HG02623 (cell line): ENCODE results near the gene CTBP1.
"Not testable (repeated sequence)": the region's sequence is repeated elsewhere in the genome, so short reads cannot be mapped to it uniquely, and the experiment has no call there.

ENCODE experiments used
- ATAC-seq: cut with Tn5 transposase; IDR thresholded peaks from one replicate; pipeline ENCODE4 v1.9.1; 2021; ENCODE audit warnings: moderate library complexity; ENCODE audit not compliant: unreplicated experiment

Gene CTBP1

DNA sequence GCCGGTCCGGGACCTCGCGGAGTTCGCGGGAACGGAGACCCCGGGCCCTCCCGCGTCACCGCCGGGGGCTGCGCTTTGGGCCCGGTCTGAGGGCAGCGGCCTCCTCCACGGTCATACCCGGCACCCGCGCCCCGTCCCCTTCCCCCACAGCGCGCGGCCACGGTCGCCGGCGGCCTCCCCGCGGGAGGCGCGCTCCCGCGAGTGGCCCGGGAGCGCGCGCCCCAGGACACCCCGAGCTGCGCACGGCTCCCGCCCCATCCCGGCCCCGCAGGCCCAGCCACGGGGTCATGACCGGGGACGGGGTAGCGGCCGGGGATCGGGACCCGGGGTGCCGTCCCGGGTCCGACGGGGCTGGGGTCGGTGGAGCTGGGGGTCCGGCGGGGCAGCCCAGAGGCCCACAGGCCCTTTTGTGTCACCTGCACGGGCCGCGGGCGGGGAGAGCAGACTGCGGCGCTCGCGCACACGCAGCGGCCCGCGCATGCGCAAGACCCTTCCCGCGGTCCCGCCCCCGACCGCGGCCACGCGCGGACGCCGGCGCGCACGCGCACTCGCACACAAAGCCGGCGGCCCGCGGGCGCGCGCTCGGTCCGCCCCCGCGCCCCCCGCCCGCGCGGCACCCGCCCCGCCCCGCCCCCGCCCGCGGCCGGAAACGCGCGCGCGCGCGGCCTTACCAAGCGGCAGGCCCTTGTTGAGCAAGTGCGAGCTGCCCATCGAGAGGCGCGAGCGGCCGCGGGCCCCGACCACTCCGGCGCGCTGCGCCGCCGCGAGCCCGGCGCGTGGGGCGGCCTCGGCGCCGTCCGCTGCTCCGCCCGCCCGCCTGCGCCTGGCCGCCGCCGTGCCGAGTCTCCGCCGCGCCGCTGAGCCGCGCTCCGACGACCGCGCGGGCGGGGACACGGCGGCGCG is at the start of gene CTBP1:
CTBP1 (minus strand) TSS at position 886 of the 903 bp plus-strand sequence. CDS start 7,799 bp downstream, outside the sequence.
- ATAC-seq: peak; percentile 38

DNA sequence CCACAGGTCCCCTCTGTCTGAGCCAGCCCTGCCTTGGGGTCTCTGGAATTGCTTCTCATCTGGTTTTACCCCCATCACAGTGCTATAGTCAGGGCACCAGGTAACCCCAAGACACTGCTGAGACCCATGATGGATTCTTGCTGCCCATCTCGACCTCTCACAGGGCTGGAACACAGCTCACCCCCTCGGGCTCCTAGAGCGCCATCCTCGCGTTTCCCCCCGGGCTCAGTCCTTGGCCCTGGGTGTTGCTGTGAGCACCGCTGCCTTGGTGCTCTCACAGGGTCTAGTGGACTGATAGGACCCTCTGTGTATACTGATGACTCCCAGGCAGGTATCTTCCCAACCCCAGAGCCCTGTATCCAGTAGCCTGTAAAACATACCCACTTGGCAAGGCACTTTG is 49.5 kb upstream of the CTBP1 start:
- ATAC-seq: no peak

DNA sequence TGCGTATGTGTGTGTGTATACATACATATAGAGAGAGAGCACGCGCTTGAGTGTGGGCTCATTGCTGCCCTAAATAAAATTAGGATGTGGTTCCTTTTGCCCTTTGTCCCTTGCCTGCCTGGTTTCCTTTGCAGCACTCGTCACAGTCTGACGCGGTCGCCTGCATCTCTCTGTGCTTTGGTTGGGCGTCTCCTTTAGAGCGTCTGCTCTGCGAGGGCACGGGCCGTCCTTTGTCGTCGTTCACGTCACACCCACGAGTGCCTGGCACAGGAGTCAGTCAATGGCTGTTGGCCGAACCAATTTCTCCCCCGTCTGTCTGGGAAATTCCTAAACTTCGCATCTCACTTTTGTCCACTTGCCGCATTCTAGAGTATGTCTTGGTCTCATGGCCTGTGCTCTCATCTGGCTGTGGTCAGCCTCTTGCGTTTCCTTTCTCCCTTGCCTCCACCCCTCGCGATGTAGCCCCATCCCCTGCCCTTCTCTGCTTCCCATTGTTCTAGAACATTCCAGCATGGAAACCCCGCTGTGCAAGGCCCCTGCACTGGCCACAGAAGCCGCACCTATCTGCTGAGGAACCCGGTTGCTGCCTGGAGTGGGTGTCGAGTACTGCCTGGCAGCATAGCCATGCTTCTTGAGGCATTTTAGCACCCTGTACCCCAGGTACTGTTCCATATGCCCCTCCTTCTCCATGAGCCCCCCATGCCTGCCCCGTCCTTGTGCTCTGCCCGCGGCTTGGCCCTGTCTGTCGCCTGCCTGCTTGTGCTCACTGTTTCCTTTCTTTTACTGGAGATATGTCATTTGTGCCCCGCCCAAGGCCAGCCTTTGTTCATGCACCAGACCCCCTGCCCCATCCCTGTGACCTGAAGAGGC is 48.8 kb upstream of the CTBP1 start:
- ATAC-seq: no peak

DNA sequence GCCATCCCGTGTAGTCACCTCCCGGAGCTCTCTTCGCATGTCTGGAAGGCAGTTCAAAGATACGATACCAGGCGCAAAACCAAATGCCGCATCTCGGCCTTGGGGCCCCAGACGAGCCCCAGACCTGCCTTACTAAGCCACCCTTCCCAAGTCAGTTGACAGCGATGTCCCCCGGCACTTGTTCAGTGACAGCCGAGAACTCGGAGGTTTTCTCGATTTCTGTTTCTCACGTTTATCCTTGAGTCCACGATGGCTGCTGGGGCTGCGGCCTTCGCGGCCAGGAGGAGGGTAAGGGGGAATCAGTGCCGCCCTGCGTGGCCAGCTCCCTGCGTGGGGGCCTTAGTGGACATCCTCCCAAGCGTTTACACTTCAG is 48.1 kb upstream of the CTBP1 start:
- ATAC-seq: no peak

DNA sequence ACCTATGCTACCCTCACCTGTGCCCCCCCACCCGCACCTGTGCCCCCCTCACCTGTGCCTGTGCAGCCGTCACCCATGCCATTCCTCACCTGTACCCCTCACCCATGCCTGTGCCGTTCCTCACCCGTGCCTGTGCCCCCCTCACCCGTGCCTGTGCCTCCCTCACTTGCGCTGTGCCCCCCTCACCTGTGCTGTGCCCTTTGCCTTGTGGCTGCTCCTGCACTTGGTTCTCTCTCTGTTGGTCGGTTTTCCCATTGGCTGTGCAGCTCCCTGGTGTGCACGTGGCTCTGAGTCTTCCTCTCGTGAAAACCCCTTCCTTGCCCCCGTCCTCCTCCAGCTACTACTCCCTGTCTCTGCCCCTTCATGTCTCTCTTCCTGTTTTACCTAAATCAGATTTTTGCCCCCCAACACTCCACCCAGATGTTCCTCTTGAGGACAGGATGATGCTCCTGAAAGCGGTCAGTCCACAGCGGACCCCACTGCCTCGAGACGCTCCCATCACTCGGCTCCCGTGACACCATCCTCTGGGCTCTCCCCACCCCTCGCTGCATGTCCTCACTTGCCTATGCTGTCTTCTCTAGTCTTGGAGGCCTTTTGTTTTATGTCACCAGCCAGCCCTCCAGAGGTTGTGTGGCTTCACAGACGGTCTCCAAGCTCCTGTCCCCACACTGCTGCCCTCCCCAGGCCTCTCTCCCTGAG is 47.5 kb upstream of the CTBP1 start:
- no peak for ATAC-seq

DNA sequence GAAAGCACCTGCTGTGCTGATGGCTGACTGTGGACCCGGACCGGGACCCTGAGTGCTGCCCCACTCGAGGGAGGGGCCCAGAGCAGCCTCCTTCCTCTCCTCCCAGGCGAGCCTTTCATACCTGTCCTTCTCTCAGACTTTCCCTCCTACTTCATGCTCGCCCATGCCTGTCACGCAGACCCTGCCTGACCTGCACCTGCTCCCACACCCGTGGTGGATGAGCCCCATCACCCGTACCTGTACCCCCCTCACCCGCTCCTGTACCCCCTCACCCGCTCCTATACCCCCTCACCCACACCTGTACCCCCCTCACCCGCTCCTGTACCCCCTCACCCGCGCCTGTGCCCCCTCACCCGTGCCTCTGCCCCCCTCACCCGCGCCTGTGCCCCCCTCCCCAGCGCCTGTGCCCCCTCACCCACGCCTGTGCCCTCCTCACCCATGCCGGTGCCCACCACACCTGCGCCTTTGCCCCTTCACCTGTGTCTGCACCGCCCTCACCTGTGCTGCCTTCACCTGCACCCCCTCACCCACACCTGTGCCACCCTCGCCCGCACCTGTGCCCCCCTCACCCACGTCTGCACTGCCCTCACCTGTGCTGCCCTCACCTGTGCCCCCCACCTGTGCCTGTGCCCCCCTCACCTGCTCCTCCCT is 46.6 kb upstream of the CTBP1 start:
- no peak for ATAC-seq

DNA sequence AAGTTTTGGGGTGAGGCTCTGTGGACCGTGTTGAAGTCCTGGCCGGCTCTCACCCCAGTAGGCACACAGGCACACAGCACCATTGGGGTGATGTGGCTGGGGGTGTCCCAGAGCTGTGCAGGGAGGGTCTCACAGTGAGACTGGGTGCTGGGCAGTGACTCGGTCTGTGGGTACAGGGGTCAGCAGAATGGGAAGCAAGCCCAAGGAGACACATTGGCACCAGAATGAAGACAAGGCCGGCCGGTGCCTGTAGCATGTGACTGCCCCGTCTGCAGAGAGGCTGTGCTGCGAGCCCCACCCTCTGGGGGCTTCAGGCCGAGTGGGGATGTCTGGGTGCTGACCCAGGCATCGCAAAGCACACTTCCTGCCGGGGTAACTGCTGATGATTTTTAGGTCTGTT is 46.0 kb upstream of the CTBP1 start:
- no peak for ATAC-seq

DNA sequence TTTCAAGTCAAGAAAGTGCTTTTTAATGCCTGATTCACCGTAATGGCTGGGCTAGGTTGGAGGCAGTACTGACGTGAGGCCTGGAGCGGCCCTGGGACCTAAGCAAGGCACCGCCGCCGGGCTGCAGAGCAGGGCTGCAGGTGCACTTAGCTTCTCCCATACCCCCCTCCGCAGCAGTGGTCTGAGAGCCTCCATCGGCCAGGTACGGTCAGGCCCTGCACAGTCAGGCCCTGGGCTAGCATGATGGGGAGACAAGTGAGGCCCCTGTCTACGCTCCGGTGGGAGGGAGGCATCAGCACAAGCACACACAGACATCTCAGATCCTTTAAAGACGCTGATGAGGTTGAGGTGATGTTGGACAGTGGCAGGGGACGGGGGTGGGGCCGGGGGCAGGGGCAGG is 45.5 kb upstream of the CTBP1 start:
- no peak for ATAC-seq

DNA sequence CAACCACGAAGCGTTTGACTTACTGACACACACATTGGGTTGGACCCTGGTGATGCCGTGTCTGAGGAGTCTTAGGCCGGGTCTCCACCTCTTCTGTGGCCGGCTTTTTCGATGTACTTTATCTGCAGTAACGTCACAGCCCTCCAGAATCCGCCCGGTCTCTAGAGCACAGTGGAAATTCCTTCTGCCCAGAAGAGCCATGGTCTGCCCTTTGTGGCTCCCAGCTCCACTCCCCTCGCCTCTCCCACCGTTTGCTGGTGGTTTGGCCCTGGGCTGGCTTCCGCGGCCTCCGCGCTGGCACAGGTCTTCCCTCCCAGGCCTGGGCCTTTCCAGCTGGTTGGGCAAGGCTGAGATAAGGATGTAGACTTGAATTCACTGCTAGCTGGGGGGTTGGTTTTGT is 45.1 kb upstream of the CTBP1 start:
- no peak for ATAC-seq

DNA sequence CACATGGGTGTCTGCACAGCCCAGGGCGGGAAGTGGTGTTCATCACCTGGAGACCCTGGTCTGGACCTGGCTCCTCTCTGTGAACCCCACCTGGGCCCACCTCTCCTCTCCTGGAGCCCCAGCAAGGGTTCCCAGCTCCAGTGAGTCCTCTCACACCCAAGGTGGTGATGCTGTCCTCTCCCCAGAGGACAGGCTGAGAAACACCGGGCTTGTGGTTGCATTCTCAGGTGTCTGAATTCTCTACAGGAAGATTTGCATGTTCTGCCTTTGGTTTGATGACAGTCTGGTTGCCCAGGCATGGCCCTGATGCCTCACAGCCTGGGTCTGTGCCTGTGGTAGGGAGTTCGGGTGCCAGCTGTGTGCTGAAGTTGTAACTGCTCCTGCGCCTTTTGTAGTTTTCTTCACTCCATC is 44.6 kb upstream of the CTBP1 start:
- no peak for ATAC-seq

DNA sequence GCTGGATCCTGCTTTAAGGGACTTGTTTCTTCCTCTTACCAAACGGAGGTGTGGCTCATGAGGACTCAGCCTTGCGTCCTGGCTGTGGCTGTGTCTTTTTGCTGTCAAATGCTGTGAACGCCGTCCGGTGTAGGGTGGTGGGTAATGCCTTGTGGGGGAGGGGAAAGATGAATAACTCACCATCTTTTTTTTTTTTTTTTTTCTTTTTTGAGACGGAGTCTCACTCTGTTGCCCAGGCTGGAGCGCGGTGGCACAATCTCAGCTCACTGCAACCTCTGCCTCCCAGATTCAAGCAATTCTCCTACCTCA is 43.7 kb upstream of the CTBP1 start:
- ATAC-seq: not testable (repeated sequence)

DNA sequence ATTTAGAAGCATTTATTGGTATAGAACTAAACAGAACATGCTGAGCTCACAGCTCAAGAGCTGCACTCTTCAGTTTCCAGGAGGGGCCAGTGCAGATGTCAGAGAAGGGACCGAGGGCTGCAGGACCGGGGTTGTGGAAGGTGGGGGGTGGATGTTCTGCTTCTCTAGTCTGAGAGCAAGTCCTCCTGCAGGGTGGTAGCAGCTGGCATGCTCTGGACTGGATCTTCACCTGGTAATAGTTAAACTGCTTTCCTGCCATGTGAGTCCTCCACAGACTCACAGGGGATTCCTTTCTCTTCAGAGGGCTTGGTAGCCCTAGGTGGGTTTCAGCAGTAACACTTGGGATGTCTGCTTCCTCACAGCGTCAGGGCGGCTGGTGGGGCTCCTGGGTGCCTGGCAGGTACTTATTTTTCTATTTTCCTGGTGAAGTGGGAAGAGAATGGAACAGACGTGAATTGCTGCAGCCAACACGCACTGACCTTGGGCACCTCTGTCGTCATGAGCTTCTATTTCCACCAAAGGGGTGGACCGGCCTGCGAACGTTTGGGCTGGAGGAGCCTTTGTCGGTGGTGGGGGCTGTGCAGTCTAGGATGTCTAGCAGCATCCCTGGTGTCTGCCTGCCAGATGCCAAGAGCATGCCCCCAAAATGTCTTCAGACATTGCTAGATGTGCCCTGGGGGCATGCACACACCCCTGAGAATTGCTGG is 43.2 kb upstream of the CTBP1 start:
- no peak for ATAC-seq

DNA sequence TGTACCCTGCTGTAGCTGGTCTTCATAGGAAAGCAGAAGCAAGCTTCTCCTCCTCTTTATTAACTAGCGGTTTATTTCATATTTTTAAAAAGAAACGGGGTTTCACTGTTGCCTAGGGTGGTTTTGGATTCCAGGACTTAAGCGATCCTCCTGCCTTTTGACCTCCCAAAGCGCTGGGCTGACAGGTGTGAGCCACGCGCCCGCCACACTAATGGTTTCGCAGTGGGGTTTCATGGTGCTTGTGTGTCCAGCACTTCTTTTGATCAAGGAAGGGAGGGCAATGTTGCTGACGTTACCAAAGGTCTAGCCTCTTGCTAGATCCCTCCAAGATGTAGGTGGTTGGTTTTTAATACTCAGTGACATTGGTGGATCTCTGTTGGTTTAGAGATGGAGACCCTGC is 42.2 kb upstream of the CTBP1 start:
- no peak for ATAC-seq

DNA sequence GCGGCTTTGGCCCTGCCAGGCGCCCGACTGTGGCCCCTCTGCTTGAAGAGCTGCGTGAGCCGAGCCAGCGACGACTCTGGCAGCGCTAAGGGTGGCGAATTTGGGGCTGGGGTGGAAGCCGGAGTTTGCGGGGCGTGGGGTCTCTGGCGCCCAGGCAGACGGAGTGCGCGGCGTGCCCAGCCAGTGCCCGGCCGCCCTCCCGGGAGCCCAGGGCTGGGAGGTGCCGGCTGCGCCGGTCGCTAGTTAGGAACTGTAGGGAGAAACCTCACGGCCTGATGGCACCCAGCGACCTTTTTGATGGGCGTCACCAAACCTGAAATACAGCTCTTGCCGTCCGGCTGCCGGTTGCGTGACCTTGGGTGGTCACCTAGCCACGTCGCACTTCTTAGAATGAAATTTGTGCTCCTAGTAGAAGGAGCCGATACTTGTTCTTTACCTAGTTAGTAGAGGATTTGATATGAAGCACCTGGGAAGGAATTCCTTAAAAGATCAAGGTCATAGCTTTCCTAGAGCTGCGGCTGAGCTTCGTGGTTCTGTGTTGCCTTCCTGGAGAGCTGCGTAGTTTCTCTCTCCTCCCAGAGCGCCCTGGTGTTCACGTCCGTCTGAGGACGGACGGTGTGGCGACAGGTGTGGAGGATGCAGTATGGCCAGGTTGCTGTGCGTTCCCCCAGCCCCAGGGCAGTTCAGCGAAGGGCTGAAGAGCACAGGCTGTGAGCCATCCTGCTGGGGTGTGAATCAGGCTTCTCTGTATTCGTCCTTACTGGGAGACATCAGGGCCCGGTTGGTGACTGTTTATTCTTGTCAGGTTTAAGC is 41.4 kb upstream of the CTBP1 start:
- no peak for ATAC-seq

DNA sequence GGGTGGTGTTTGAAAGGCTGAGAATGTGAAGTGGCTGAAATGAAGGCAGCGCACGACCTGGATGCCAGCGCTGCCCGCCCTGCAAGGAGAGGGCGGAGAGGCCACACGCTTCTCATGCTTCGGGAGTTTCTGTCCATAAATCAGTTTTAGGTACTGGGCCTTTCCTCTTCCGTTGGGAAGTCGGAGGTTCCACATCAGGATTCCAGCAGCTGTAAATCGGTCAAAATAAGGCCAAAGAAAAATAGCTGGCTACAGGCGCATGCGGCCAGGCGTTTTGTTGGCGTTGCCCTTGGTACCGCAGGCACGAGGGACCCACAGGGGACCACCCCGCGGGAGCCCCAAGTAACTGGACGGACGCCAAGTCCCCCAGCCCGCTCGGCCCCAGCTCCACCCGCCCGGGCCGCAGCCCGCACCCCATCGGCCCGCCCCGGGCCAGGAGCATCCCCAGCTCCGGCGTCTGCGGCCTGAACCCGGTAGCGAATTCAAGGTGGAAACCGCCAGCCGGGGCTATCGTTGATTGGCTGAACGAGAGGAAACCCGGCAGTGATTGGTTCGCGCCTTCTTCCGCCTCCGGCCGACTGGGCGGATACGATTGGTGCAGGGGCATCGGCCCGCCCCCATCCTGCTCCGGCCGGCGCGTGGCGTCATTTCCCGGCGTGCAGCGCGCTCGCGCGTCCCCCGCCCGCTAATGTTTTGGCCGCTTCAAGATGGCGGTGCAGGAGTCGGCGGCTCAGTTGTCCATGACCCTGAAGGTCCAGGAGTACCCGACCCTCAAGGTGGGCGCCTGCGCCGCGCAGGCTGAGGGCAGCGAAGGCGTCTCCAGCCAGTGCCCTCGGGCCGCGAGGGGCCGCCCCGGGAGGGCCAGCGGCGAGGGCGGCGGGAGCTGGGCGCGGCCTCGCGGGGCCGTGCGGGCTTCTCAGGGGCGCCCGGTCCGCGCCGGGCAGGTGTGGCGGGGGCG is 40.6 kb upstream of the CTBP1 start, which contains the start of gene MAEA:
MAEA (plus strand) TSS at position 685 of the 958 bp plus-strand sequence; CDS start at position 708, 23 bp downstream.
- ATAC-seq: peak; percentile 87

DNA sequence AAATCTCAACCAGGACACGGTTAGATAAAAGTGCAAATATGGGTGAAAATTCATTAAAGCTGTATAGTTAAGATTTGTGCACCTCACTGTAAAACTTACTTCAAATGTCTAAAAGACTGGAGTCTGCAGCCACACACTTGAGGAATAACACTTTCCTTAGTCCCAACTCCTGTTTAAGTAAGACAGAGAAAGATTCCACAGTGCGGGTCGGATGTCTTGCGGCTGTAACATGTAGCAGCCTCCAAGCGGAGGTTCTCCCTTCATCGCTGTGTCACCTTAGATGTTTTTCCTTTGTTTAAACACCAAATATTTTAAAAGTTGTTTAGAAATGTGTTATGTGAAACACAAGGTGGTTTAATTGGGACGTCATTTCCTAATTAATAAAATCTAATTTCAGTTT is 39.9 kb upstream of the CTBP1 start:
- ATAC-seq: no peak

DNA sequence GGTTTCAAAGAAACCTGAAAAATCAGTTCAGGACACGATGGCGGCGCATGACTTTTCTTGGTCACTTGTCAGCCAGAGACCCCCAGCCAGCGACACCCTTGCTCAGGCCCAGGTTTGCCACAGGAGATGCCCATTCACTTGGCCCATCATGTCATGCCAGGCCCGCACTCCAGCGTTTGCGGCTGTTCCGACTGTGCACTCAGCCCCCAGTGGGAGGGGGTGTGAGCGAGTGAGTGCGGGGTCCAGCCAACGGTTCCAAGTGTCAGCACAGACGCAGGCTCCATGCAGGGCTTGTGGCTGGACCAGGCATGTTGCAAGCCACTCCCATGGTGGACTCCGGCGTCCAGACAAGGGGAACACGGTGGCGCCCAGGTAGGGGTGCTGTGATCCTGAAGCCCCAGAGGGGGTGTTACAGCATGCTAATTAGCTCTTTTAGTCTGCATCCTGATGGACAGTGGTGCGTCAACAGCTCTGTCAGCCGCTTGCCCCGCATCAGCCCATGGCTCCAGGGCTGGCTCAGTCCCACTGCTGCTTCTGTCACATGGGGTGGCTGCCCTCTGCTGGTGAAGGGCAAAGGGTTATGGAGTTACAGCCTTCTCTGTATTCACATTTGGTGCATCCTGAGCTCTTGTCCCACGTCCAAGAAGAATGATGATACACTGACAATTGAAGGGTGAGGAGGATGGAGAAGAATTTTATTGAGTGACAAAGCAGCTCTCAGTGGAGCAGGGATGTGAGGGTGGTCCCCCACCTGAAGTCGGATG is 37.0 kb upstream of the CTBP1 start:
- ATAC-seq: no peak
